ENCODE data around the gene RAMP2.

DNA sequence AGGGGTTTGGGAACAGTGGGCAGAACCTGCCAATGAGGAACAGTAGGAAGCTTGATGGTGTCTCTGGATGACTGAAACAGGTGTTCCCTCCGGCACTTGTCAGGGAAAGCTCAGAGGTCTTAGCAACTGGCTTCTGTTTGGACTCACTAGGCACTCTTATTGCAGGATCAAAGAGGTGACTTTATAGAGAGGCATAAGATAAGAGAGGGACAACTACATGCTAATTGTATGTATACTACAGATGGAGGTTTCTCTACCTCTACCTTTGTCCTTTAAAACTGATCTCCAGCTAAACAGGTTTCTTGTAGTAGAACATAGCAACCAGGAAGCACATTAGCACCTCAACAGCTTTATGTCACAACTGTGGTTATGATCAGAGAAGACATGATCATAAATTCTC lies 45.2 kb downstream of the RAMP2 start:
- TF ChIP-seq, protein P1, sequence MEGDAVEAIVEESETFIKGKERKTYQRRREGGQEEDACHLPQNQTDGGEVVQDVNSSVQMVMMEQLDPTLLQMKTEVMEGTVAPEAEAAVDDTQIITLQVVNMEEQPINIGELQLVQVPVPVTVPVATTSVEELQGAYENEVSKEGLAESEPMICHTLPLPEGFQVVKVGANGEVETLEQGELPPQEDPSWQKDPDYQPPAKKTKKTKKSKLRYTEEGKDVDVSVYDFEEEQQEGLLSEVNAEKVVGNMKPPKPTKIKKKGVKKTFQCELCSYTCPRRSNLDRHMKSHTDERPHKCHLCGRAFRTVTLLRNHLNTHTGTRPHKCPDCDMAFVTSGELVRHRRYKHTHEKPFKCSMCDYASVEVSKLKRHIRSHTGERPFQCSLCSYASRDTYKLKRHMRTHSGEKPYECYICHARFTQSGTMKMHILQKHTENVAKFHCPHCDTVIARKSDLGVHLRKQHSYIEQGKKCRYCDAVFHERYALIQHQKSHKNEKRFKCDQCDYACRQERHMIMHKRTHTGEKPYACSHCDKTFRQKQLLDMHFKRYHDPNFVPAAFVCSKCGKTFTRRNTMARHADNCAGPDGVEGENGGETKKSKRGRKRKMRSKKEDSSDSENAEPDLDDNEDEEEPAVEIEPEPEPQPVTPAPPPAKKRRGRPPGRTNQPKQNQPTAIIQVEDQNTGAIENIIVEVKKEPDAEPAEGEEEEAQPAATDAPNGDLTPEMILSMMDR (optimal IDR thresholded peaks at IDR 0.05 in 1 of 3, IDR thresholded peaks at IDR 0.05 in 1 of 3, conservative IDR thresholded peaks at IDR 0.05 in 1 of 3; ENCODE audit: extremely low read depth in 1 of 3, insufficient read depth in 2 of 3, low read length in 3 of 3): no peak
- no peak for TF ChIP-seq EZH2 (IDR thresholded peaks at IDR 0.05; ENCODE audit: low read length)
